ENCODE results near the gene CPXM2. TPM values are rescaled to one million over a fixed set of nuclear protein-coding genes. Genes with fewer than 3 reads are reported as not detected.

The CPXM2 gene
- total and polyA plus RNA-seq, 10 of the 15 experiments (the other 5 are each of a cell fraction or from before 2014, with no cell fraction given) = 0.08 to 1.1 (median 0.58) TPM

GRCh38 chr10:123911866-123912265 lies 20.3 kb upstream of the CPXM2 start:
- Histone ChIP-seq H3K4me1 (ENCODE audit: control insufficient read depth, insufficient read depth, low read length) (no peaks in the 10 kb centered on the region), H3K4me2 (ENCODE audit: control insufficient read depth, insufficient read depth) (no peak overlapping the region), H3K9me3 (replicated peaks; ENCODE audit: control insufficient read depth, insufficient read depth, low read length) (no peaks in the 10 kb centered on the region), H3K36me3 (ENCODE audit: control insufficient read depth in 2 of 2, insufficient read depth in 2 of 2, low read length in 1 of 2) (no peaks in the 10 kb centered on the region), H3K79me2 (ENCODE audit: control insufficient read depth, insufficient read depth, low read length) (no peaks in the 10 kb centered on the region), H3K27ac (ENCODE audit: control insufficient read depth, insufficient read depth) (no peak overlapping the region), H4K20me1 (ENCODE audit: control insufficient read depth, insufficient read depth) (no peaks in the 10 kb centered on the region), H2AFZ (ENCODE audit: control insufficient read depth, low read depth, low read length) (no peak overlapping the region), H3K9ac (ENCODE audit: control insufficient read depth, insufficient read depth, low read length) (no peak overlapping the region), H3K27me3 (replicated peaks in 1 of 2; ENCODE audit: control insufficient read depth in 2 of 2, insufficient read depth in 2 of 2, low read length in 1 of 2) (peaks cover 0 to 3% of the 10 kb centered on the region in 2 experiments; a peak in 3 of 4 replicates), H3K4me3 (no peak overlapping the region)
- intact Hi-C loops (cut with micrococcal nuclease; ENCODE audit: unreplicated experiment) = no loop called here
- ChIA-PET POLR2A (no interaction called here), RAD21 (ENCODE audit: unreplicated experiment) (no interaction called here), SMC1A (ENCODE audit: uncharacterized antibody, unreplicated experiment) (interaction anchor here (0.6 kb wide), 1 partner anchor 433 kb away, joined by 3 read pairs; no protein-coding TSS in a partner anchor), CTCF (interaction anchor here (0.7 kb wide), 1 partner anchor 329 kb away, joined by 3 read pairs; no protein-coding TSS in a partner anchor)
- no peak for DNase-seq (ENCODE audit: low read depth, low spot score)
- no peak for ATAC-seq
- no peak for TF ChIP-seq PKNOX1 (IDR thresholded peaks at IDR 0.05)
- TF ChIP-seq ZNF217 (IDR thresholded peaks at IDR 0.05) = no peak
- no peak for TF ChIP-seq E4F1 (IDR thresholded peaks at IDR 0.05; ENCODE audit: borderline replicate concordance, partially characterized antibody)
- no peak for TF ChIP-seq PAX5 (IDR thresholded peaks at IDR 0.05; ENCODE audit: borderline replicate concordance, low read depth, low read length)
- no peak for TF ChIP-seq RB1 (IDR thresholded peaks at IDR 0.05; ENCODE audit: borderline replicate concordance)
- no peak for TF ChIP-seq ZNF592 (IDR thresholded peaks at IDR 0.05)
- no peak for TF ChIP-seq TBL1XR1 (IDR thresholded peaks at IDR 0.05; ENCODE audit: low read depth, low read length)
- no peak for TF ChIP-seq LARP7 (IDR thresholded peaks at IDR 0.05)
- no TSS peak for BruUV-seq (replicated peaks)
- no peak for FAIRE-seq
- 50% methylated on average over 9 of the region's 9 CpGs for WGBS (ENCODE audit: insufficient coverage, insufficient replicate concordance, low lambda C conversion rate, missing lambda C conversion rate)
- in situ Hi-C loops (cut with MboI) = no loop called here
